Skin of body (tissue), 2 donors: ENCODE measurements around the gene MLNR. TPM values are rescaled to one million over a fixed set of nuclear protein-coding genes. Genes with fewer than 3 reads are reported as not detected.

Experiments
- DNase-seq: peaks from one replicate; lab custom pipeline; 2025; lab: John Stamatoyannopoulos, UW
- total RNA-seq: library from RNA; depleted of rRNA; stranded (reverse); fragments of >200 nt; gene quantifications from one replicate; pipeline ENCODE4 v1.2.3, GENCODE V29; 2014

MLNR gene
- total RNA-seq: not detected

- DNase-seq: no peak
Observed at GRCh38 chr13:49220036-49220855, at the start of gene MLNR. Gene MLNR (plus strand): TSS chr13:49220338. CDS start chr13:49220338, 0 bp downstream.

- no peak for DNase-seq
Observed at GRCh38 chr13:49171359-49171758, 48.8 kb upstream of the MLNR start.

GRCh38 chr13:49183672-49184325 is 36.3 kb upstream of the MLNR start:
- DNase-seq: no peak

- no peak for DNase-seq
Observed at GRCh38 chr13:49184621-49185020, 35.5 kb upstream of the MLNR start.

- no peak for DNase-seq
Observed at GRCh38 chr13:49185264-49185663, 34.9 kb upstream of the MLNR start.

- DNase-seq: no peak
Observed at GRCh38 chr13:49190901-49191300, 29.2 kb upstream of the MLNR start.

- DNase-seq: no peak
Observed at GRCh38 chr13:49206641-49207040, 13.5 kb upstream of the MLNR start.

- DNase-seq: no peak
Observed at GRCh38 chr13:49208619-49209018, 11.5 kb upstream of the MLNR start.

- no peak for DNase-seq
Observed at GRCh38 chr13:49210114-49210513, 10.0 kb upstream of the MLNR start.

- no peak for DNase-seq
Observed at GRCh38 chr13:49210669-49211068, 9.5 kb upstream of the MLNR start.

- no peak for DNase-seq
Observed at GRCh38 chr13:49213539-49213938, 6.6 kb upstream of the MLNR start.

GRCh38 chr13:49213997-49214916 is 5.9 kb upstream of the MLNR start:
- no peak for DNase-seq

GRCh38 chr13:49214917-49215376 is 5.2 kb upstream of the MLNR start:
- DNase-seq: no peak

- no peak for DNase-seq
Observed at GRCh38 chr13:49216334-49216733, 3.8 kb upstream of the MLNR start.

GRCh38 chr13:49217962-49218492 is 2.1 kb upstream of the MLNR start:
- no peak for DNase-seq

- no peak for DNase-seq
Observed at GRCh38 chr13:49218493-49219051, 1.6 kb upstream of the MLNR start.

GRCh38 chr13:49219647-49220035 is 497 bp upstream of the MLNR start:
- no peak for DNase-seq

GRCh38 chr13:49220856-49221589 is 885 bp downstream of the MLNR start:
- no peak for DNase-seq

GRCh38 chr13:49221590-49221965 is 1.4 kb downstream of the MLNR start:
- DNase-seq: no peak

- no peak for DNase-seq
Observed at GRCh38 chr13:49225223-49226042, 5.3 kb downstream of the MLNR start.
